ENCODE results near the gene ZXDC.

DNA sequence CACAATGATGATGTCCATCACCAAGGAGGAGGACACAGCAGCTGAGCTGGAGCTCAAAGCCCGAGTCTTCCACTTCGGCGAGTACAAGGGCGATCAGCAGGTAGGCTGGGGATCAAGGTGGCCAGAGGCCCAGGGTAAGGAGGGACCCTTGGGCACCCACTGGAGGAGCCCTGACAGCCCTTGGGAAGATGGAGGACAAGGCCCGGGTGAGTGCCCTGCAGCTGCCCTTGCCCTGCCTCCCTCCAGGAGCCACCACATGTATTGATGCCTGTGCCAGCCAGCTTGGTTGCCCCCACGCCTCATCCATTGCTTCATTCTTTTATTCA is 42.6 kb downstream of the ZXDC start:
- no peak for TF ChIP-seq ZNF274 (IDR thresholded peaks at IDR 0.05; ENCODE audit: low read depth, low read length)
- TF ChIP-seq YY1 (IDR thresholded peaks at IDR 0.05; ENCODE audit: insufficient read depth, insufficient read length): no peak
